PC-3 (cell line): Measurements from ENCODE around the gene CHI3L1. TPM values are rescaled to one million over a fixed set of nuclear protein-coding genes. Genes with fewer than 3 reads are reported as not detected.

ENCODE experiments used
- ATAC-seq: fragments of 200-7000 bp; cut with Tn5 transposase; 2 replicates; pipeline ENCODE4 v1.9.1; 2020; ENCODE audit warnings: mild to moderate bottlenecking, moderate library complexity
- BruUV-seq: library from RNA; stranded (reverse); fragments of 400-500 nt; replicated peaks from 2 replicates; lab custom pipeline; 2021; lab: Mats Ljungman, UMichigan
- CTCF ChIA-PET: fragments of 300-600 bp; sonication (Branson Sonifier 250); formaldehyde crosslinking; loops from one replicate; lab custom pipeline; 2022; ENCODE audit warnings: antibody characterized with exemption; lab: Charles Lee
- POLR2A ChIA-PET: fragments of 300-600 bp; sonication (Branson Sonifier 250); formaldehyde crosslinking; loops from one replicate; lab custom pipeline; 2022; ENCODE audit warnings: antibody characterized with exemption; ENCODE audit not compliant: unreplicated experiment; lab: Charles Lee
- DNase-seq: peaks from one replicate; pipeline ENCODE4 v3.0.0-alpha.2; 2015
- H2AFZ ChIP-seq: fragments of 300-600 bp; sonication (generic); 2 replicates; pipeline ENCODE4 v1.6.0; 2016; ENCODE audit warnings: antibody characterized with exemption, low read length
- H3F3A ChIP-seq: fragments of 300-600 bp; sonication (generic); one replicate; pipeline ENCODE4 v1.6.0; 2017; ENCODE audit warnings: antibody characterized with exemption, low read length, control low read depth, mild to moderate bottlenecking; ENCODE audit not compliant: unreplicated experiment
- H3K27ac ChIP-seq: fragments of 300-600 bp; sonication (generic); 2 replicates; pipeline ENCODE4 v1.5.1; 2016; ENCODE audit warnings: mild to moderate bottlenecking, low read length
- H3K27me3 ChIP-seq: fragments of 300-600 bp; sonication (generic); 2 replicates; pipeline ENCODE4 v1.6.1; 2016; ENCODE audit warnings: low read length, mixed read lengths
- H3K36me3 ChIP-seq: fragments of 300-600 bp; sonication (generic); 2 replicates; pipeline ENCODE4 v1.6.1; 2016; ENCODE audit warnings: low read depth, mixed run types, low read length, mixed read lengths
- H3K4me1 ChIP-seq: fragments of 300-600 bp; sonication (generic); 2 replicates; pipeline ENCODE4 v1.5.1; 2016; ENCODE audit warnings: low read length; ENCODE audit not compliant: insufficient read depth
- H3K4me2 ChIP-seq: fragments of 300-600 bp; sonication (generic); 2 replicates; pipeline ENCODE4 v1.6.0; 2016; ENCODE audit warnings: low read length
- H3K4me3 ChIP-seq: fragments of 300-600 bp; sonication (generic); 2 replicates; pipeline ENCODE4 v1.5.1; 2016; ENCODE audit warnings: mild to moderate bottlenecking, low read length, mixed read lengths
- H3K79me2 ChIP-seq: fragments of 300-600 bp; sonication (generic); 2 replicates; pipeline ENCODE4 v1.6.1; 2017; ENCODE audit warnings: low read length, mixed read lengths
- H3K9ac ChIP-seq: fragments of 300-600 bp; sonication (generic); 2 replicates; pipeline ENCODE4 v1.6.0; 2016; ENCODE audit warnings: mild to moderate bottlenecking, low read length
- H3K9me2 ChIP-seq: fragments of 300-600 bp; sonication (generic); replicated peaks from 2 replicates; pipeline ENCODE4 v1.6.1; 2016; ENCODE audit warnings: mixed run types, low read length, mixed read lengths
- H3K9me3 ChIP-seq: fragments of 300-600 bp; sonication (generic); 2 replicates; pipeline ENCODE4 v1.6.1; 2016; ENCODE audit warnings: low read length, mixed read lengths
- H4K20me1 ChIP-seq: fragments of 300-600 bp; sonication (generic); 2 replicates; pipeline ENCODE4 v1.6.1; 2016; ENCODE audit warnings: low read length, mixed read lengths
- CTCF ChIP-seq: fragments of 300-600 bp; sonication (generic); conservative IDR thresholded peaks from 2 replicates; pipeline ENCODE4 v1.5.1; 2017; ENCODE audit warnings: antibody characterized with exemption, low read depth, mild to moderate bottlenecking, low read length
- EZH2 ChIP-seq: fragments of 300-600 bp; sonication (generic); IDR thresholded peaks from one replicate; pipeline ENCODE4 v1.6.1; 2017; ENCODE audit warnings: antibody characterized with exemption, mild to moderate bottlenecking, low read length; ENCODE audit not compliant: unreplicated experiment
- EZH2phosphoT487 ChIP-seq: fragments of 300-600 bp; sonication (generic); IDR thresholded peaks from 2 replicates; pipeline ENCODE4 v1.6.1; 2018; ENCODE audit warnings: mild to moderate bottlenecking, antibody characterized with exemption, low read length, borderline replicate concordance
- intact Hi-C: fragments of 100-400 bp; cut with micrococcal nuclease; formaldehyde crosslinking; loops from 2 replicates; pipeline ENCODE4 v1.9.0; 2023
- total RNA-seq: library from RNA; depleted of rRNA; stranded (reverse); fragments of >200 nt; gene quantifications from 2 replicates; pipeline ENCODE4 v1.2.3, GENCODE V29; 2014

Gene CHI3L1
- total RNA-seq, 1 experiment from 2014 or later = not detected

DNA sequence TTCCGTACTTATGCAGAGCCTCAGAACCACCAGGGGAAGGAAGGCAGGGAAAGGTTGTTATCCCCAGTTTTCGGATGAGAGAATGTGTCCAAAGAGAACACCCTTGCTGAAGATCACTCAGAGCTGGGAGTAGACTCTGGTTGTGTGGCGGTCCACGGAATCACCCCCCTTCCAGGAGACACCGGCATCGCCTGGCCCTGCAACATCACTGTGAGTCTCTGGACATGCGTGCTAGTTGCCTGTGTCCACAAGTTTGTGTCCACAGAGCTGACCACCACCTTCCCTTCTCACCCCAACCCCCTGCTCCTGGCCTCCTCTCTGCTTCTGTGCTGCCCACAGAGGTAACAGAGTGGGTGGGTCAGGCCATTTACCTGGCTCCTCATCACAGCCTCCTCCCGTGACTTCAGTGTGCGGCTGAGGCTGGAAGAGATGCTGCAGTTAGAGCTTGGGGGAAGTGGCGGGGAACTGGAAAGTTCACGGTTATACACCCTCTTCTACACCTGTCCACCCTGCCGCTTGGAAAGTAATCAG is 18.2 kb downstream of the CHI3L1 start:
- Histone ChIP-seq H3K9ac (no peak overlapping the region), H4K20me1 (no peaks in the 10 kb centered on the region), H3K79me2 (no peaks in the 10 kb centered on the region), H2AFZ (no peak overlapping the region), H3K4me2 (no peak overlapping the region), H3F3A (no peaks in the 10 kb centered on the region), H3K9me2 (no peaks in the 10 kb centered on the region), H3K9me3 (no peaks in the 10 kb centered on the region), H3K27ac (no peak overlapping the region), H3K36me3 (no peaks in the 10 kb centered on the region), H3K27me3 (peaks cover 14% of the 10 kb centered on the region), H3K4me1 (no peaks in the 10 kb centered on the region), H3K4me3 (no peak overlapping the region)
- ATAC-seq (no peak), DNase-seq (no peak)
- TF ChIP-seq EZH2 = no peak
- no peak for TF ChIP-seq CTCF
- TF ChIP-seq EZH2phosphoT487 = no peak
- BruUV-seq = no TSS peak
- intact Hi-C loops = no loop called here
- ChIA-PET CTCF (interaction anchor here (0.6 kb wide), 1 partner anchor 45 kb away, joined by 4 read pairs; no protein-coding TSS in a partner anchor), POLR2A (no interaction called here)

- Histone ChIP-seq H3F3A (no peaks in the 10 kb centered on the region), H2AFZ (no peak overlapping the region), H3K9me2 (no peaks in the 10 kb centered on the region), H3K4me2 (no peak overlapping the region), H3K9ac (no peak overlapping the region), H3K4me1 (no peaks in the 10 kb centered on the region), H3K4me3 (no peak overlapping the region), H4K20me1 (no peaks in the 10 kb centered on the region), H3K27ac (no peak overlapping the region), H3K9me3 (no peaks in the 10 kb centered on the region), H3K27me3 (peaks cover 18% of the 10 kb centered on the region), H3K36me3 (no peaks in the 10 kb centered on the region), H3K79me2 (no peaks in the 10 kb centered on the region)
- TF ChIP-seq EZH2 = no peak
- no peak for TF ChIP-seq EZH2phosphoT487
- TF ChIP-seq CTCF = no peak
- CTCF ChIA-PET = no interaction called here
- DNase-seq (no peak), ATAC-seq (no peak)
- intact Hi-C loops = no loop called here
- BruUV-seq = no TSS peak
- POLR2A ChIA-PET = no interaction called here
Observed at GRCh38 chr1:203167913-203168200, 18.6 kb downstream of the CHI3L1 start.

DNA sequence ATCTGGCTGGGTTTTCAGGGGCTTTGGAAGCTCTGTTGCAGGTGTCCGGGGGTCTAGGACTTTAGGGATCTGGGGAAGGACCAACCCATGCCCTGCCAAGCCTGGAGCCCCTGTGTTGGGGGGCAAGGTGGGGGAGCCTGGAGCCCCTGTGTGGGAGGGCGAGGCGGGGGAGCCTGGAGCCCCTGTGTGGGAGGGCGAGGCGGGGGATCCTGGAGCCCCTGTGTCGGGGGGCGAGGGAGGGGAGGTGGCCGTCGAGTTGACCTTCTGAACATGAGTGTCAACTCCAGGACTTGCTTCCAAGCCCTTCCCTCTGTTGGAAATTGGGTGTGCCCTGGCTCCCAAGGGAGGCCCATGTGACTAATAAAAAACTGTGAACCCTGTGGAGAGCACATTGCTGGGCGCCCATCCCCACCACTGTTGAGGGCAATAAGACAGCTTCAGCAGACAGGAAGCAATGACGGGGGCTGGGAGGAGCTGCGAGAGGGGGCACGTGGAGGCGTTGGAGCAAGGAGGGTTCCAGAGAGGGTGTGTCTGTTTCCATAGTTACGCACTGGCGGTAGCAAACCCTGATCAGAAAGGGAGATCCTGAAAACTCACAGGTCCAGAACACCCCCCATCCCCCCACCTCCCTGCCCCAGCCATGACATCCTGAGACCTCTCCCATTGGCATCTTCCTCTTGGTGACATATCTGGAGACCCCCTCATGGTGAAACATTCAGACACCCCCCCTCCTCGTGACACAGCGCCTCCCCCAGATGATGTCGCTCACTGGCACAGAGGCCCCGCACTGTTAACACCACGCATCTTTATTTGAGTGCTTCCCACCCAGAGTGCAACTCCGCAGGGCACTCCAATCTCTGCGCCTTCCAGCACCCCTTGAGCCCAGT is 19.2 kb downstream of the CHI3L1 start:
- intact Hi-C loops = no loop called here
- CTCF ChIA-PET = interaction anchor here (0.7 kb wide), 1 partner anchor 49 kb away, joined by 3 read pairs; no protein-coding TSS in a partner anchor
- H2AFZ ChIP-seq = no peak overlapping the region
- H3K4me3 ChIP-seq = no peak overlapping the region
- H3K27ac ChIP-seq = no peak overlapping the region
- no peaks in the 10 kb centered on the region for H3K79me2 ChIP-seq
- DNase-seq (no peak), ATAC-seq (no peak)
- H3K9me2 ChIP-seq = no peaks in the 10 kb centered on the region
- BruUV-seq = no TSS peak
- H3K4me1 ChIP-seq = no peaks in the 10 kb centered on the region
- H3F3A ChIP-seq = no peaks in the 10 kb centered on the region
- no peak for TF ChIP-seq EZH2
- no peak for TF ChIP-seq CTCF
- TF ChIP-seq EZH2phosphoT487 = no peak
- no peak overlapping the region for H3K9ac ChIP-seq
- no peaks in the 10 kb centered on the region for H3K36me3 ChIP-seq
- no peaks in the 10 kb centered on the region for H3K9me3 ChIP-seq
- H4K20me1 ChIP-seq = no peaks in the 10 kb centered on the region
- H3K4me2 ChIP-seq = no peak overlapping the region
- POLR2A ChIA-PET = no interaction called here
- H3K27me3 ChIP-seq = peaks cover 24% of the 10 kb centered on the region
